AG09319 (cell line): ENCODE measurements around the gene BCAT1.
"Not testable (repeated sequence)": the region's sequence is repeated elsewhere in the genome, so short reads cannot be mapped to it uniquely, and the experiment has no call there.

Experiments used
- DNase-seq: peaks from one replicate; pipeline ENCODE4 v3.0.0-alpha.2; 2010; ENCODE audit warnings: low read depth; ENCODE audit errors: extremely low read depth
- CTCF ChIP-seq: IDR thresholded peaks from 2 replicates; pipeline ENCODE4 v1.5.1; 2011; ENCODE audit warnings: low read depth, mild to moderate bottlenecking, inconsistent platforms, low read length, moderate library complexity

The BCAT1 gene

DNA sequence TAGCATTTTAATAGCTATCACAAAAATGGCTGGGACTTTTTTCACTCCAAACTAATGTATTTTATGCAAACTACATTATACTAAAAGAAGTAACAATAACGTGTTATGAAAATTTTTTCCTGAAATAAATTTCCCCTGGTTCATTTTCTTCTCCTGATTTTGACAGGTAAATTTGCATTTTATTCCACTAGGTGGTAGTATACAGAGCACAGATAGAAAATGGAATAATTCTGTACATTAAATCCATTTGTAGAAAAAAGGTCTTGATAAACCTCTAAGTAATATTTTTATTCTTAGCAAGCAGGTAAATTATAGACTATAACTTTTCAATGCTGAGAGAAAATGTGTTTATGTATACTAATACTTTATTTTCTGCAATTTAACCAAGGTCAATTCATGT lies 96.5 kb downstream of the BCAT1 start:
- TF ChIP-seq CTCF: peak; percentile 33
- no peak for DNase-seq

GRCh38 chr12:24851883-24852282 lies 97.0 kb downstream of the BCAT1 start:
- DNase-seq: not testable (repeated sequence)

GRCh38 chr12:24851341-24851740 lies 97.6 kb downstream of the BCAT1 start:
- TF ChIP-seq CTCF: no peak
- DNase-seq: no peak

DNA sequence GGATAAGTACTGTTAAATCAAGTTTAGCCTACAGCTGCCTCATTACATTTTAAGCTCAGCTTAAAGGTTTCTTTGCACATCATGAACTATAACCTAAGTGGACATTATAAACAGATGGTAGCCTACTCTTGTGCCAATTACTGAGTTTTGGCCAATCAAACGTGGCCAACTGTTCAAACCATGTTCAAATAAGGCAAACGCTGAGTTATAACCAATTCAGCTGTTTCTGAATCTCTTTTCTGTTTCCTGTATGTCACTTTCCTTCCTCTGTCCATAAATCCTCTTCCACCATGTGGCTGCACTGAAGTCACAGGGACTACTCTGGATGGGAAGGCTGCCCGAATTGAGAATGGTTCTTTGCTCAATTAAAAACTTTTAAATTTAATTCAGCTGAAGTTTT lies 98.4 kb downstream of the BCAT1 start:
- TF ChIP-seq CTCF: no peak
- no peak for DNase-seq

- no peak for DNase-seq
- TF ChIP-seq CTCF: no peak
Measured at GRCh38 chr12:24848941-24849477, 99.9 kb downstream of the BCAT1 start.

GRCh38 chr12:24846689-24847088 lies 102.2 kb downstream of the BCAT1 start:
- TF ChIP-seq CTCF: no peak
- DNase-seq: no peak

- TF ChIP-seq CTCF: no peak
- no peak for DNase-seq
Measured at GRCh38 chr12:24845615-24846014, 103.3 kb downstream of the BCAT1 start.

DNA sequence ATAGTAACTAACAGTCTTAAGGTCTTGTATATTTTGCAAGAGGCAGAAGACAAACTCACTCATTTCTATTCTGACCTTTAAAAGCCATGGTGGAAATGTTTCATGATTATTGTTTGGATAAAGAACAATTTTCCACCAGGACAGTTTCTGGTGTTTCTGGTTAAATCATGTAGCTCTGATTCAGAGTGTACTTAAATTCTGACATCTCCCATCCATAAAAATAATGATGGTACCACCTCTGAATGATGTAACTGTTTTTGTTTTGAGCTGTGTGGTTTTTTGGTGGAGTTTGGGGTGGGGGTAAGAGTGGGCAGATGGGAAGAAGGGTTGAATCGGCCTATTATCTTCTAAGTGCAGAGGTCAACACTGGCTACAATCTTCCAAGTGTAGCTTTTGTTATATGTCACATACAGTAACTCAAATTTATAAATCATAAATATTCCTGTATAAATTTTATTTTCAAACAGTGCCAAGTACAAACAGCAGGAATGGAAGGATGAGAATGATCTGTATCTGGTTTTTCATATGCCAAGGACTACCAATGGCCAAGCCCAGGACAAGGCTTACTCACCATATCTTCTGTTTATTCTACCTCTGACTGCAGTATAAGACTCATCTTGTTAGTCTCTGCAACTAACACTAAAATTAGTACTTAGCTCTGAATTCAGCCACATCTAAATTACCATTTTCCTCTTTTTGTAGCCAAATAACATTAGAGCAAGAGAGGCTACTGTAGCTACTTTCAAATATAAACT lies 108.7 kb downstream of the BCAT1 start:
- DNase-seq: no peak
- no peak for TF ChIP-seq CTCF
